HEK293 (cell line): ENCODE results near the gene GTPBP6.

Source experiments
- PRDM1 ChIP-seq: fragments of 450-650 bp; formaldehyde crosslinking; IDR thresholded peaks from 2 replicates; pipeline ENCODE4; 2016; ENCODE audit warnings: missing biosample characterization, missing genetic modification characterization
- YY1 ChIP-seq: fragments of 450-650 bp; formaldehyde crosslinking; IDR thresholded peaks from 2 replicates; pipeline ENCODE4 v1.5.1; 2018; ENCODE audit warnings: missing biosample characterization, missing genetic modification characterization
- ZNF138 ChIP-seq: fragments of 450-650 bp; formaldehyde crosslinking; IDR thresholded peaks from 2 replicates; pipeline ENCODE4 v1.5.1; 2016; ENCODE audit warnings: missing biosample characterization, missing genetic modification characterization, borderline replicate concordance
- ZNF174 ChIP-seq: fragments of 450-650 bp; formaldehyde crosslinking; IDR thresholded peaks from 2 replicates; pipeline ENCODE4 v1.5.0; 2017; ENCODE audit warnings: missing biosample characterization, mild to moderate bottlenecking, missing genetic modification characterization
- ZNF266 ChIP-seq: fragments of 450-650 bp; formaldehyde crosslinking; IDR thresholded peaks from 2 replicates; pipeline ENCODE4 v1.5.1; 2016; ENCODE audit warnings: missing biosample characterization, missing genetic modification characterization, low read depth
- ZNF311 ChIP-seq: fragments of 450-650 bp; formaldehyde crosslinking; IDR thresholded peaks from 2 replicates; pipeline ENCODE4 v1.5.1; 2017; ENCODE audit warnings: missing biosample characterization, missing genetic modification characterization, borderline replicate concordance
- ZNF416 ChIP-seq: fragments of 450-650 bp; formaldehyde crosslinking; IDR thresholded peaks from 2 replicates; pipeline ENCODE4 v1.5.1; 2016; ENCODE audit warnings: missing biosample characterization, missing genetic modification characterization
- TF ChIP-seq, protein P1 (sequence below): fragments of 450-650 bp; formaldehyde crosslinking; IDR thresholded peaks from 2 replicates; pipeline ENCODE4 v1.5.1; 2016; ENCODE audit warnings: missing biosample characterization, missing genetic modification characterization
- TF ChIP-seq, protein P2 (sequence below): fragments of 450-650 bp; formaldehyde crosslinking; IDR thresholded peaks from 2 replicates; pipeline ENCODE4 v1.5.1; 2016; ENCODE audit warnings: missing biosample characterization, missing genetic modification characterization
- TF ChIP-seq, protein P3 (sequence below): fragments of 450-650 bp; formaldehyde crosslinking; IDR thresholded peaks from 2 replicates; pipeline ENCODE4 v1.5.1; 2016; ENCODE audit warnings: missing biosample characterization, missing genetic modification characterization

DNA sequence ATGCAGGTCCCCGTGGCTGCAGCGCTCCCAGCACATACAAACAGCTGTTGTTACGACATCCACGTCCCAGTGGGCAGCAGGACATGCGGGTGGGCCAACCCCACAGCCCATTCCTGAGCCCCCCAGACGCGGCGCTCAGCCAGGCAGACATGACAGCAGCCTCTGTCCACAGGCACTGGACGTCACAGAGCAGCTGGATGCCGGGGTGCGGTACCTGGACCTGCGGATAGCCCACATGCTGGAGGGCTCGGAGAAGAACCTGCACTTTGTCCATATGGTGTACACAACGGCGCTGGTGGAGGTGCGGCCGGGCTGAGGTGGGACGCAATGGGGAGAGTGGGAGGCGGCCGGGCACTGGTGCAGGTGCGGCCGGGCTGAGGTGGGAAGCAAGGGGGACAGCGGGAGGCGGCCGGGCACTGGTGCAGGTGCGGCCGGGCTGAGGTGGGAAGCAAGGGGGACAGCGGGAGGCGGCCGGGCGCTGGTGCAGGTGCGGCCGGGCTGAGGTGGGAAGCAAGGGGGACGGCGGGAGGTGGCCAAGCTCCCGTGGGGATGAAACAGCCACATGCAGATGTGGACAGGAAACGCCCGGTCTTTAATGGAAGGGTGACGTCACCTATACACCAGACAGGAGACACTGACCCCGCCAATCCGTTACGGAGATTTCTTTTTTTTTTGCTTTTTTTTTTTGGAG lies 28.0 kb downstream of the GTPBP6 start:
- TF ChIP-seq PRDM1 (tag by site-specific recombination), result no peak
- TF ChIP-seq ZNF416 (tag by site-specific recombination), result no peak
- TF ChIP-seq, protein P1, sequence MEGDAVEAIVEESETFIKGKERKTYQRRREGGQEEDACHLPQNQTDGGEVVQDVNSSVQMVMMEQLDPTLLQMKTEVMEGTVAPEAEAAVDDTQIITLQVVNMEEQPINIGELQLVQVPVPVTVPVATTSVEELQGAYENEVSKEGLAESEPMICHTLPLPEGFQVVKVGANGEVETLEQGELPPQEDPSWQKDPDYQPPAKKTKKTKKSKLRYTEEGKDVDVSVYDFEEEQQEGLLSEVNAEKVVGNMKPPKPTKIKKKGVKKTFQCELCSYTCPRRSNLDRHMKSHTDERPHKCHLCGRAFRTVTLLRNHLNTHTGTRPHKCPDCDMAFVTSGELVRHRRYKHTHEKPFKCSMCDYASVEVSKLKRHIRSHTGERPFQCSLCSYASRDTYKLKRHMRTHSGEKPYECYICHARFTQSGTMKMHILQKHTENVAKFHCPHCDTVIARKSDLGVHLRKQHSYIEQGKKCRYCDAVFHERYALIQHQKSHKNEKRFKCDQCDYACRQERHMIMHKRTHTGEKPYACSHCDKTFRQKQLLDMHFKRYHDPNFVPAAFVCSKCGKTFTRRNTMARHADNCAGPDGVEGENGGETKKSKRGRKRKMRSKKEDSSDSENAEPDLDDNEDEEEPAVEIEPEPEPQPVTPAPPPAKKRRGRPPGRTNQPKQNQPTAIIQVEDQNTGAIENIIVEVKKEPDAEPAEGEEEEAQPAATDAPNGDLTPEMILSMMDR (tag by site-specific recombination), result no peak
- TF ChIP-seq ZNF266, result no peak
- TF ChIP-seq YY1 (tag by site-specific recombination), result no peak
- no peak for TF ChIP-seq ZNF138 (tag by site-specific recombination)
- TF ChIP-seq, protein P2, sequence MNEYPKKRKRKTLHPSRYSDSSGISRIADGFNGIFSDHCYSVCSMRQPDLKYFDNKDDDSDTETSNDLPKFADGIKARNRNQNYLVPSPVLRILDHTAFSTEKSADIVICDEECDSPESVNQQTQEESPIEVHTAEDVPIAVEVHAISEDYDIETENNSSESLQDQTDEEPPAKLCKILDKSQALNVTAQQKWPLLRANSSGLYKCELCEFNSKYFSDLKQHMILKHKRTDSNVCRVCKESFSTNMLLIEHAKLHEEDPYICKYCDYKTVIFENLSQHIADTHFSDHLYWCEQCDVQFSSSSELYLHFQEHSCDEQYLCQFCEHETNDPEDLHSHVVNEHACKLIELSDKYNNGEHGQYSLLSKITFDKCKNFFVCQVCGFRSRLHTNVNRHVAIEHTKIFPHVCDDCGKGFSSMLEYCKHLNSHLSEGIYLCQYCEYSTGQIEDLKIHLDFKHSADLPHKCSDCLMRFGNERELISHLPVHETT (tag by site-specific recombination), result no peak
- no peak for TF ChIP-seq ZNF311 (tag by site-specific recombination)
- TF ChIP-seq, protein P3, sequence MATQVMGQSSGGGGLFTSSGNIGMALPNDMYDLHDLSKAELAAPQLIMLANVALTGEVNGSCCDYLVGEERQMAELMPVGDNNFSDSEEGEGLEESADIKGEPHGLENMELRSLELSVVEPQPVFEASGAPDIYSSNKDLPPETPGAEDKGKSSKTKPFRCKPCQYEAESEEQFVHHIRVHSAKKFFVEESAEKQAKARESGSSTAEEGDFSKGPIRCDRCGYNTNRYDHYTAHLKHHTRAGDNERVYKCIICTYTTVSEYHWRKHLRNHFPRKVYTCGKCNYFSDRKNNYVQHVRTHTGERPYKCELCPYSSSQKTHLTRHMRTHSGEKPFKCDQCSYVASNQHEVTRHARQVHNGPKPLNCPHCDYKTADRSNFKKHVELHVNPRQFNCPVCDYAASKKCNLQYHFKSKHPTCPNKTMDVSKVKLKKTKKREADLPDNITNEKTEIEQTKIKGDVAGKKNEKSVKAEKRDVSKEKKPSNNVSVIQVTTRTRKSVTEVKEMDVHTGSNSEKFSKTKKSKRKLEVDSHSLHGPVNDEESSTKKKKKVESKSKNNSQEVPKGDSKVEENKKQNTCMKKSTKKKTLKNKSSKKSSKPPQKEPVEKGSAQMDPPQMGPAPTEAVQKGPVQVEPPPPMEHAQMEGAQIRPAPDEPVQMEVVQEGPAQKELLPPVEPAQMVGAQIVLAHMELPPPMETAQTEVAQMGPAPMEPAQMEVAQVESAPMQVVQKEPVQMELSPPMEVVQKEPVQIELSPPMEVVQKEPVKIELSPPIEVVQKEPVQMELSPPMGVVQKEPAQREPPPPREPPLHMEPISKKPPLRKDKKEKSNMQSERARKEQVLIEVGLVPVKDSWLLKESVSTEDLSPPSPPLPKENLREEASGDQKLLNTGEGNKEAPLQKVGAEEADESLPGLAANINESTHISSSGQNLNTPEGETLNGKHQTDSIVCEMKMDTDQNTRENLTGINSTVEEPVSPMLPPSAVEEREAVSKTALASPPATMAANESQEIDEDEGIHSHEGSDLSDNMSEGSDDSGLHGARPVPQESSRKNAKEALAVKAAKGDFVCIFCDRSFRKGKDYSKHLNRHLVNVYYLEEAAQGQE (tag by site-specific recombination), result no peak
- TF ChIP-seq ZNF174, result no peak
